Hematopoietic multipotent progenitor cell treated with erythropoietin and hydrocortisone succinate and interleukin-3 and kit ligand, for 6 days (in vitro differentiated cells): ENCODE results near the gene KLHL26.

Experiments used
- DNase-seq: peaks from one replicate; pipeline ENCODE4 v3.0.0-alpha.2; 2015

Gene KLHL26

GRCh38 chr19:18649371-18650020, 12.7 kb downstream of the KLHL26 start:
- peak; percentile 57 for DNase-seq

- DNase-seq, result no peak
Measured at GRCh38 chr19:18650021-18650390, 13.2 kb downstream of the KLHL26 start.

GRCh38 chr19:18650468-18651041, 13.7 kb downstream of the KLHL26 start:
- DNase-seq, result no peak

GRCh38 chr19:18651300-18651699, 14.5 kb downstream of the KLHL26 start:
- DNase-seq, result no peak

- no peak for DNase-seq
Measured at GRCh38 chr19:18651733-18652132, 14.9 kb downstream of the KLHL26 start.

GRCh38 chr19:18653853-18654252, 17.0 kb downstream of the KLHL26 start:
- DNase-seq, result no peak

GRCh38 chr19:18654469-18654868, 17.6 kb downstream of the KLHL26 start:
- no peak for DNase-seq

- DNase-seq, result no peak
Measured at GRCh38 chr19:18655173-18655844, 18.5 kb downstream of the KLHL26 start.

- no peak for DNase-seq
Measured at GRCh38 chr19:18656337-18657086, 19.7 kb downstream of the KLHL26 start.

GRCh38 chr19:18657590-18658365, 20.9 kb downstream of the KLHL26 start:
- no peak for DNase-seq

GRCh38 chr19:18658366-18658855, 21.6 kb downstream of the KLHL26 start:
- no peak for DNase-seq

- peak; percentile 40 for DNase-seq
Measured at GRCh38 chr19:18659281-18660050, 22.6 kb downstream of the KLHL26 start.

GRCh38 chr19:18660051-18660910, 23.5 kb downstream of the KLHL26 start:
- DNase-seq, result no peak

GRCh38 chr19:18660939-18661670, 24.3 kb downstream of the KLHL26 start:
- DNase-seq, result no peak

GRCh38 chr19:18662972-18663732, 26.3 kb downstream of the KLHL26 start:
- no peak for DNase-seq

- no peak for DNase-seq
Measured at GRCh38 chr19:18663940-18664530, 27.2 kb downstream of the KLHL26 start.

- no peak for DNase-seq
Measured at GRCh38 chr19:18665771-18666202, 29.0 kb downstream of the KLHL26 start.

- no peak for DNase-seq
Measured at GRCh38 chr19:18666317-18666716, 29.5 kb downstream of the KLHL26 start.

- DNase-seq, result no peak
Measured at GRCh38 chr19:18666784-18667183, 30.0 kb downstream of the KLHL26 start.
